ENCODE measurements around the gene IL15RA. TPM values are rescaled to one million over a fixed set of nuclear protein-coding genes. Genes with fewer than 3 reads are reported as not detected.

Gene IL15RA
- total and polyA plus RNA-seq, 2 of the 8 experiments (the other 6 are each of a cell fraction or from before 2014, with no cell fraction given), result 1.3 to 1.4 TPM

DNA sequence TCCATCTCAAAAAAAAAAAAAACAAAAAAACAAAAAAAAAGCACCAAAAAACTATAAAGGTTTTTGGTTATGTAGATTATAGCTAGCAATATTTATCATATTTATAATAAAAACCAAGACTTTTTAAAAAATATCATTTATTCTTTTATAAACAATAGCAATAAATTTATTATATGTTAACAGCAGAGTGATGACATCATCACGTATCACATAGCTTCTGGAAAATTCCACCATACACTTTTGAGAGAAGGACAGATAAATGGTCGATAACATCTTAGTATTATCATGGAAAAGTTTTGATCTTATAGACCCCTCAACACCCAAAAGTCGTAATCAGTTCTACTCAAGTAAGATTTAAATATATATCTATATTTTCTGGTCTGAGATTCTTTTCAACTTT lies 33.2 kb upstream of the IL15RA start:
- CTCF ChIA-PET (ENCODE audit: partially characterized antibody), result no interaction called here
- Histone ChIP-seq H2BK20ac (ENCODE audit: low read length) (no peak overlapping the region), H2BK15ac (ENCODE audit: low read length) (no peak overlapping the region), H3K27me3 (replicated peaks in 1 of 4; ENCODE audit: control insufficient read depth in 3 of 4, extremely low read depth in 1 of 4, insufficient read depth in 3 of 4, low read length in 3 of 4) (no peaks in the 10 kb centered on the region), H3K27ac (ENCODE audit: low read depth, low read length) (no peak overlapping the region), H3K79me1 (ENCODE audit: low read depth, low read length) (no peaks in the 10 kb centered on the region), H2BK5ac (ENCODE audit: low read depth, low read length) (no peak overlapping the region), H2BK120ac (replicated peaks; ENCODE audit: low read depth, low read length) (no peak overlapping the region), H3K4ac (replicated peaks; ENCODE audit: insufficient read length, low read depth, low read length) (no peak overlapping the region), H2AFZ (ENCODE audit: low read length) (no peak overlapping the region), H2BK12ac (ENCODE audit: low read depth, low read length) (no peak overlapping the region), H3K18ac (ENCODE audit: extremely low read depth, low read length) (no peak overlapping the region), H3K14ac (ENCODE audit: insufficient read length) (no peak overlapping the region), H3K56ac (replicated peaks; ENCODE audit: insufficient read length, low read depth, low read length) (no peak overlapping the region), H3K36me3 (ENCODE audit: control insufficient read depth in 2 of 4, insufficient read depth in 4 of 4, low read length in 3 of 4) (no peaks in the 10 kb centered on the region), H4K8ac (ENCODE audit: extremely low read depth, insufficient read depth, low read length) (no peak overlapping the region), H3K4me1 (replicated peaks in 1 of 4; ENCODE audit: control insufficient read depth in 3 of 4, insufficient read depth in 4 of 4, low read length in 3 of 4) (peaks cover 0 to 3% (median under 1%) of the 10 kb centered on the region in 4 experiments; a peak in 1 of 7 replicates), H3K79me2 (ENCODE audit: control insufficient read depth in 1 of 2, insufficient read depth in 2 of 2, low read length in 2 of 2) (no peaks in the 10 kb centered on the region), H3K9me3 (ENCODE audit: insufficient read depth in 2 of 2, low read depth in 1 of 2, low read length in 1 of 2) (peaks cover 4 to 8% of the 10 kb centered on the region in 2 experiments; a peak in 3 of 4 replicates), H3K4me2 (ENCODE audit: insufficient read depth in 1 of 2, low read depth in 2 of 2, low read length in 2 of 2) (no peak overlapping the region), H3K9ac (replicated peaks in 1 of 4; ENCODE audit: extremely low read depth in 1 of 4, low read depth in 3 of 4, low read length in 3 of 4) (no peak overlapping the region), H3K23ac (ENCODE audit: insufficient read length) (no peak overlapping the region), H3K4me3 (ENCODE audit: extremely low read depth in 1 of 4, insufficient read depth in 2 of 4, low read depth in 3 of 4, low read length in 4 of 4) (no peak overlapping the region), H4K5ac (ENCODE audit: insufficient read length, low read depth, low read length) (no peak overlapping the region), H2AK5ac (ENCODE audit: low read depth, low read length) (no peak overlapping the region), H3K23me2 (ENCODE audit: low read depth, low read length) (no peaks in the 10 kb centered on the region), H4K91ac (replicated peaks; ENCODE audit: insufficient read length, low read length) (no peak overlapping the region), H4K20me1 (replicated peaks in 1 of 2; ENCODE audit: control insufficient read depth in 1 of 2, insufficient read depth in 2 of 2, low read length in 2 of 2) (no peaks in the 10 kb centered on the region)
- FAIRE-seq (no peak), DNase-seq (ENCODE audit: low read depth in 1 of 2, low spot score in 2 of 2) (no peak)
- 85% methylated on average over 3 of the region's 3 CpGs; no CpG with 5 or more reads in 1 of the 2 experiments for WGBS, 2 experiments (ENCODE audit: extremely low coverage in 1 of 2, insufficient coverage in 1 of 2, insufficient read length in 1 of 2, insufficient replicate concordance in 2 of 2, low coverage in 1 of 2, low lambda C conversion rate in 2 of 2, missing lambda C conversion rate in 1 of 2)
- POLR2A ChIA-PET (ENCODE audit: partially characterized antibody), result no interaction called here
- no peak for TF ChIP-seq SIN3A (conservative IDR thresholded peaks at IDR 0.05 in 1 of 2, IDR thresholded peaks at IDR 0.05 in 1 of 2; ENCODE audit: low read depth in 1 of 2, low read length in 2 of 2)
